ENCODE measurements around the gene TMIGD3.

TMIGD3 gene

DNA sequence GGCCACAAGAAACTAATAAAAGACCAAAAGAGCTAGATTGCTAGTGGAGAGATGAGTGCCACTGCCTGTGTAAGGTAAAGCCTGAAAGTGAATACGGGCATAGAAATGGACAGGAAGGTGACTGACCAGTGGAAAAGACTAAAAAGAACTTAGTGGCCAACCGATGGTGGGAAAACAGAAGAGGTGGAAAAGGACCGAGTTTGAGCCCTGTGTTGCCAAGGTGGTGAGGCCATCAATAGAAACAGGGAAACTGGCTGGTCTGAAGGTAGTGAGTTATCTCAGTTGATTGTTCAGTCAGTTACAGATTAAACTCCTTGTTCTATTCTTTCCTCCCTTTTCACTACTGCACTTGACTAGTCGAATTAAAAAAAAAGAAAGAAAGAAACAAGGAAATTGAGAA lies 56.9 kb downstream of the TMIGD3 start:
- DNase-seq: no peak

- DNase-seq: no peak
Measured at GRCh38 chr1:111444031-111444430, 59.4 kb downstream of the TMIGD3 start.

DNA sequence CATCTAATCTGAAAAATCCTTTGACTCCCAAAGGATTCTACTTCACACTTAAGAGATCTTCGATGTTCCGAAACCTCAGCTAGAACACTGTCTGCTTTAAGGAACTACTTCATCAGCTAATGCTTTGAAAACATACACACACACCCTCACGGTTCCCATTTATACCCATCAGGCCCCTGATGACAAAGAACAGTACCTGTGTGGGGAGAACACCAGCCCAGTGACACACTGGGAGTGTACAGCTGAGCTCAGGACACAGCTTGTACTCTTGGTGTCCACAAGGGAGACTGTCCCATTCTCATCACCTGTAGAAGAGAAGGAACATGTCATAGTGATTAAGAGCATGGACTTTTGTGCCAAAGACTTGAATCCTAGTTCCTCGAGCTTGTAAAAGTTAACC lies 61.0 kb downstream of the TMIGD3 start:
- no peak for DNase-seq

GRCh38 chr1:111441573-111442192 lies 61.8 kb downstream of the TMIGD3 start:
- DNase-seq: no peak

GRCh38 chr1:111439461-111440351 lies 63.7 kb downstream of the TMIGD3 start:
- no peak for DNase-seq

DNA sequence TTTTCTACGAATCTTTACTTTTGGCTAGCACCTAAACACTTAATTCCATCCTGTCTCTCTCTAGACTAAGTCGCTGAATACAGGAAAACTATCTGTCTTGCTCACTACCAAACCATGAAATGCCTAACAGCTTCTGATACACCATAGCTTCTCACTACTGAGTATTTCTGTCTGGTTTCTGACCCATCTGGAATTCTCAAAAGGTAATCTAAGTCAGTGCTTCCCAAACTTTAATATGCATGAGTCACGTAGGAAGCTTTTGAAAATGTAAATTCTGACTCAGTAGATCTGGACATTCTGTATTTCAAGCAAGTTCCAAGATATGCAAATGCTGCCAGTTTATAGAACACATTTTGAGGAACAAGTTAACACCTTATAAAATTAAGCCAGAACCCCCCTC lies 66.7 kb downstream of the TMIGD3 start:
- no peak for DNase-seq

Data from NCI-H1417 treated with DMSO at 0.1 percent for 48 hours (cell line).